Nucleus accumbens (tissue), 56 donors: Measurements from ENCODE around the gene GSPT2.
"Not testable (repeated sequence)": the region's sequence is repeated elsewhere in the genome, so short reads cannot be mapped to it uniquely, and the experiment has no call there.

ENCODE experiments used
- DNase-seq, 56 donors: peaks; one replicate each; lab custom pipeline; 2025; lab: John Stamatoyannopoulos, UW

GSPT2 gene

GRCh38 chrX:51743179-51743957, at the start of gene GSPT2:
Gene GSPT2, plus strand, starts transcription at chrX:51743442. Its CDS starts 185 bp downstream, at chrX:51743627.
- peak in 54 of 56 donors; percentile 0 to 82 (median 45) for DNase-seq

- no peak for DNase-seq
These were observed 49.0 kb upstream of the GSPT2 start for GRCh38 chrX:51694254-51694653.

GRCh38 chrX:51697397-51697796, 45.8 kb upstream of the GSPT2 start:
- DNase-seq: no peak

GRCh38 chrX:51710277-51711164, 32.7 kb upstream of the GSPT2 start, which contains the start of gene CENPVL1:
Gene CENPVL1, plus strand, starts transcription at chrX:51710512. Its CDS starts 0 bp downstream, at chrX:51710512.
- DNase-seq: not testable (repeated sequence)

- not testable (repeated sequence) for DNase-seq
These were observed 30.1 kb upstream of the GSPT2 start for GRCh38 chrX:51712943-51713647.

- DNase-seq: no peak
These were observed 15.0 kb upstream of the GSPT2 start for GRCh38 chrX:51728202-51728601.

- DNase-seq: no peak
These were observed 6.2 kb upstream of the GSPT2 start for GRCh38 chrX:51737091-51737490.

GRCh38 chrX:51742586-51742985, 656 bp upstream of the GSPT2 start:
- DNase-seq: peak in 1 of 56 donors; percentile 0

- DNase-seq: no peak
These were observed 4.4 kb downstream of the GSPT2 start for GRCh38 chrX:51747671-51748070.

- DNase-seq: peak in 25 of 56 donors; percentile 0 to 60 (median 16)
These were observed 16.0 kb downstream of the GSPT2 start for GRCh38 chrX:51759055-51759839.

GRCh38 chrX:51760657-51761056, 17.4 kb downstream of the GSPT2 start:
- no peak for DNase-seq

GRCh38 chrX:51766546-51766945, 23.3 kb downstream of the GSPT2 start:
- no peak for DNase-seq

- no peak for DNase-seq
These were observed 33.6 kb downstream of the GSPT2 start for GRCh38 chrX:51776851-51777250.

GRCh38 chrX:51779306-51779705, 36.1 kb downstream of the GSPT2 start:
- no peak for DNase-seq

GRCh38 chrX:51795136-51795535, 51.9 kb downstream of the GSPT2 start:
- no peak for DNase-seq
